ENCODE measurements around the gene RNF222.
A peak's percentile ranks its signal among the peaks of the same experiment; 100 is the strongest.

RNF222 gene

GRCh38 chr17:8439681-8440080 lies 42.1 kb upstream of the RNF222 start:
- TF ChIP-seq CTCF (IDR thresholded peaks at IDR 0.05; ENCODE audit: low read depth, low read length): no peak
- no peaks in the 10 kb centered on the region for H3K27me3 ChIP-seq
- no peak overlapping the region for H3K4me3 ChIP-seq (ENCODE audit: low read depth, low read length)
- no peaks in the 10 kb centered on the region for H3K36me3 ChIP-seq
- DNase-seq: no peak
- no peaks in the 10 kb centered on the region for H3K9me3 ChIP-seq
- H3K4me1 ChIP-seq: 0 out of 2 replicates have a peak, but pooled peaks cover 3% of the 10 kb centered on the region

DNA sequence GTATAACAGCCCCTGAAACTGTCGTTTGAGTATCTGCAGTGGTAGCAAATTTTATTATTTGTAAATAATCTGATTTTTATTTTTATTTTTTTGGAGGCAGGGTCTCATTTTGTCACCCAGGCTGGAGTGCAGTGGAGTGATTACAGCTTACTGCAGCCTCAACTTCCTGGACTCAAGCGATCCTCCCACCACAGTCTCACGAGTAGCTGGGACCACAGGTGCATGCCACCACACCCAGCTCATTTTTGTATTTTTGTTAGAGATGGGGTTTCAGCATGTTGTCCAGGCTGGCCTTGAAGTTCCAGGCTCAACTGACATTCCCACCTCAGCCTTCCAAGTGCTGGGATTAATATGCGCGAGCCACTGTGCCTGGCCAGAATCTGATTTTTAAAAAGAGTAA lies 40.8 kb upstream of the RNF222 start:
- H3K9me3 ChIP-seq: no peaks in the 10 kb centered on the region
- H3K4me1 ChIP-seq: 0 out of 2 replicates have a peak, but pooled peaks cover 3% of the 10 kb centered on the region
- TF ChIP-seq CTCF (IDR thresholded peaks at IDR 0.05; ENCODE audit: low read depth, low read length): no peak
- H3K27me3 ChIP-seq: no peaks in the 10 kb centered on the region
- H3K36me3 ChIP-seq: no peaks in the 10 kb centered on the region
- H3K4me3 ChIP-seq (ENCODE audit: low read depth, low read length): no peak overlapping the region
- no peak for DNase-seq

GRCh38 chr17:8436844-8437171 lies 39.2 kb upstream of the RNF222 start:
- no peaks in the 10 kb centered on the region for H3K36me3 ChIP-seq
- no peak for DNase-seq
- H3K4me1 ChIP-seq: 0 out of 2 replicates have a peak, but pooled peaks cover 3% of the 10 kb centered on the region
- H3K27me3 ChIP-seq: no peaks in the 10 kb centered on the region
- peak overlapping the region; percentile 81 for H3K4me3 ChIP-seq (ENCODE audit: low read depth, low read length)
- no peaks in the 10 kb centered on the region for H3K9me3 ChIP-seq
- TF ChIP-seq CTCF (IDR thresholded peaks at IDR 0.05; ENCODE audit: low read depth, low read length): no peak

GRCh38 chr17:8436169-8436843 lies 38.7 kb upstream of the RNF222 start:
- Histone ChIP-seq H3K4me3 (ENCODE audit: low read depth, low read length) (peak overlapping the region; percentile 81), H3K36me3 (no peaks in the 10 kb centered on the region), H3K9me3 (no peaks in the 10 kb centered on the region), H3K27me3 (no peaks in the 10 kb centered on the region), H3K4me1 (0 out of 2 replicates have a peak, but pooled peaks cover 3% of the 10 kb centered on the region)
- DNase-seq: peak; percentile 31
- no peak for TF ChIP-seq CTCF (IDR thresholded peaks at IDR 0.05; ENCODE audit: low read depth, low read length)

GRCh38 chr17:8435245-8436168 lies 37.9 kb upstream of the RNF222 start, which contains the start of gene NDEL1:
Gene NDEL1, plus strand, starts transcription at chr17:8435884. Its CDS starts 8,388 bp downstream, at chr17:8444272.
- Histone ChIP-seq H3K36me3 (no peaks in the 10 kb centered on the region), H3K27me3 (no peaks in the 10 kb centered on the region), H3K4me1 (0 out of 2 replicates have a peak, but pooled peaks cover 5% of the 10 kb centered on the region), H3K4me3 (ENCODE audit: low read depth, low read length) (peak within 1 kb of the TSS; percentile 81), H3K9me3 (no peaks in the 10 kb centered on the region)
- peak; percentile 97 for DNase-seq
- TF ChIP-seq CTCF (IDR thresholded peaks at IDR 0.05; ENCODE audit: low read depth, low read length): no peak
